Neural progenitor cell (in vitro differentiated cells): Measurements from ENCODE around the gene VWA8.

Experiments
- CTCF ChIP-seq: fragments of 200-600 bp; sonication (generic); IDR thresholded peaks from 2 replicates; pipeline ENCODE4 v1.5.1; 2017; ENCODE audit warnings: antibody characterized with exemption, mild to moderate bottlenecking
- EZH2 ChIP-seq: fragments of 200-600 bp; sonication (generic); IDR thresholded peaks from 2 replicates; pipeline ENCODE4 v1.6.1; 2017; ENCODE audit warnings: antibody characterized with exemption, mild to moderate bottlenecking, moderate library complexity
- EZH2phosphoT487 ChIP-seq: fragments of 200-600 bp; sonication (generic); IDR thresholded peaks from 2 replicates; pipeline ENCODE4 v1.6.1; 2017; ENCODE audit warnings: antibody characterized with exemption

GRCh38 chr13:41812851-41813250 is 148.1 kb downstream of the VWA8 start:
- TF ChIP-seq CTCF = no peak
- no peak for TF ChIP-seq EZH2phosphoT487
- TF ChIP-seq EZH2 = no peak
